ENCODE results near the gene MRPL40.

Gene MRPL40

DNA sequence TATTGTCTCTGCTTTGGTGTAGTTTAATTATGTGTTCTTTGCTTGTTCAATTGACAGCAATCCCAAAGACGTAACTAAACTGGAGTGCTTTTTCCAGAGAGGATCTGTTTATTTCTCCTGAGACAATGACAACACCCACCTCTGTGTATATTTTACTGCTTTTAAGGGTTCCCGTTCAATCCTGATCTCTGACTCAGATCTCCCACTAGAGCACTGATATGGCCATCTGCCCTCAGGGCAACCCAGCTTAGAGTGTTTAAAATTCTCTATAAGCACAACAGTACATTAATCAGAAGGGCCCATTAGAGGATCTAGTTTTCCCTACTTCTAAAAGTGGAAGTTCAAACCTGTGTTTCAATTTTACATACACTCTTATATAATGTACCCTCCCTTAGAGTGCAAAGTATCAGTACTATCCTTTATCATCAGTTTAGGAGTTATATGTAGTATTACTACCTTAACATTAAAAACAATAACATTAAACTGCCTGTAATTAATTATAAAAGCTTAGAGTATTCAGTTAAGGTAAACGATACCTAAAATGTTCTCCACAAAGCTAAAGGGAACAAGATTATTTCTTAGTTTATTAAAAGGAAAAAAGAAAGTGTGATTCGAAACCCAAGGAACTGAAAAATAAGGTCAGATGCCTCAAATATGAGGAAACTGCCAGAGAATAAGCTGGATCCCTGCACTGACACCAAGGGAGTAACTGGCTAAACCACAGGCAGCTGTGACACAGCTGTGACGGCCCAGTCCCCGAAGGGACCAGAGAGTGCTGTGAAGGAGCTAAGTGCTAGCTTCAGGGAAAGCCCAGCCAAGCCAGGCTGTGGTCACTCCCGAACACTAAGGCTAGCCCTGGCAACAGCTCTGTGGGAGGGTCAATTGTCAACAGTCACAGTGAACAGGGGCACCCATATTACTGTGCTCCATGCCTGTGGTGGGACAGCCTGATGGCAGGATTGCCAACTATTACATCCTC, 31.4 kb downstream of the MRPL40 start:
- Histone ChIP-seq H3K9me3 (ENCODE audit: control insufficient read depth, insufficient read depth, low read depth, low read length) (no peaks in the 10 kb centered on the region), H3K36me3 (ENCODE audit: control insufficient read depth in 2 of 2, insufficient read depth in 1 of 2, low read length in 2 of 2) (peaks cover 14 to 96% of the 10 kb centered on the region in 2 experiments; a peak in 2 of 3 replicates), H3K4me3 (ENCODE audit: low read depth, low read length) (no peak overlapping the region), H3K4me1 (ENCODE audit: control insufficient read depth, insufficient read depth, low read length) (no peaks in the 10 kb centered on the region), H3K27ac (ENCODE audit: extremely low read depth, low read depth, low read length) (no peak overlapping the region)
- ChIA-PET CTCF (interaction anchor here (0.7 to 5.8 kb wide), 5 partner anchors 10 to 290 kb away, joined by 3 to 27 read pairs (median 3); partner anchors contain the start of gene UFD1), POLR2A (interaction anchor here (1.5 to 1.7 kb wide), 2 partner anchors 16 kb away, joined by 3 to 7 read pairs; partner anchors contain the start of gene CDC45)
- TF ChIP-seq, protein P1, sequence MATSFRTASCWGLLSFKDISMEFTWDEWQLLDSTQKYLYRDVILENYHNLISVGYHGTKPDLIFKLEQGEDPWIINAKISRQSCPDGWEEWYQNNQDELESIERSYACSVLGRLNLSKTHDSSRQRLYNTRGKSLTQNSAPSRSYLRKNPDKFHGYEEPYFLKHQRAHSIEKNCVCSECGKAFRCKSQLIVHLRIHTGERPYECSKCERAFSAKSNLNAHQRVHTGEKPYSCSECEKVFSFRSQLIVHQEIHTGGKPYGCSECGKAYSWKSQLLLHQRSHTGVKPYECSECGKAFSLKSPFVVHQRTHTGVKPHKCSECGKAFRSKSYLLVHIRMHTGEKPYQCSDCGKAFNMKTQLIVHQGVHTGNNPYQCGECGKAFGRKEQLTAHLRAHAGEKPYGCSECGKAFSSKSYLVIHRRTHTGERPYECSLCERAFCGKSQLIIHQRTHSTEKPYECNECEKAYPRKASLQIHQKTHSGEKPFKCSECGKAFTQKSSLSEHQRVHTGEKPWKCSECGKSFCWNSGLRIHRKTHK (tag by site-specific recombination; IDR thresholded peaks at IDR 0.05) = no peak
- TF ChIP-seq ZSCAN30 (tag by site-specific recombination; IDR thresholded peaks at IDR 0.05) (peak; percentile 67; the same call in 1 of the 2 replicates), ZBTB26 (tag by site-specific recombination; optimal IDR thresholded peaks at IDR 0.05) (no peak), ZNF521 (tag by site-specific recombination; IDR thresholded peaks at IDR 0.05) (no peak), ZNF114 (tag by site-specific recombination; IDR thresholded peaks at IDR 0.05) (no peak), GFI1B (tag by site-specific recombination; IDR thresholded peaks at IDR 0.05) (no peak), BCL11A (tag by site-specific recombination; IDR thresholded peaks at IDR 0.05; ENCODE audit: low read depth) (no peak), ZNF211 (tag by site-specific recombination; IDR thresholded peaks at IDR 0.05; ENCODE audit: low read depth) (no peak)

- Histone ChIP-seq H3K9me3 (ENCODE audit: control insufficient read depth, insufficient read depth, low read depth, low read length) (no peaks in the 10 kb centered on the region), H3K4me3 (ENCODE audit: low read depth, low read length) (no peak overlapping the region), H3K4me1 (ENCODE audit: control insufficient read depth, insufficient read depth, low read length) (no peaks in the 10 kb centered on the region), H3K36me3 (ENCODE audit: control insufficient read depth in 2 of 2, insufficient read depth in 1 of 2, low read length in 2 of 2) (peaks cover 14 to 97% of the 10 kb centered on the region in 2 experiments; a peak in 2 of 3 replicates), H3K27ac (ENCODE audit: extremely low read depth, low read depth, low read length) (no peak overlapping the region)
- POLR2A ChIA-PET = interaction anchor here (1.7 kb wide), 1 partner anchor 15 kb away, joined by 7 read pairs; the partner anchor contains the start of gene CDC45
- TF ChIP-seq PRDM10 (tag by site-specific recombination; IDR thresholded peaks at IDR 0.05) (no peak), ZNF121 (tag by site-specific recombination; IDR thresholded peaks at IDR 0.05) (no peak), FEZF1 (tag by site-specific recombination; IDR thresholded peaks at IDR 0.05) (no peak), ZNF302 (tag by site-specific recombination; IDR thresholded peaks at IDR 0.05; ENCODE audit: low read depth) (no peak), WT1 (tag by site-specific recombination; IDR thresholded peaks at IDR 0.05) (no peak), KLF1 (tag by site-specific recombination; IDR thresholded peaks at IDR 0.05) (no peak), ZNF596 (tag by site-specific recombination; IDR thresholded peaks at IDR 0.05) (no peak)
- TF ChIP-seq, protein P2, sequence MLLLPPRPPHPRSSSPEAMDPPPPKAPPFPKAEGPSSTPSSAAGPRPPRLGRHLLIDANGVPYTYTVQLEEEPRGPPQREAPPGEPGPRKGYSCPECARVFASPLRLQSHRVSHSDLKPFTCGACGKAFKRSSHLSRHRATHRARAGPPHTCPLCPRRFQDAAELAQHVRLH (tag by site-specific recombination; IDR thresholded peaks at IDR 0.05) = no peak
- CTCF ChIA-PET = interaction anchor here (1.0 to 5.8 kb wide), 3 partner anchors 10 to 165 kb away, joined by 3 to 27 read pairs (median 8); partner anchors contain the start of gene UFD1
Measured at GRCh38 chr22:19464546-19464945, 32.2 kb downstream of the MRPL40 start.
